ENCODE data around the gene IL17REL. TPM values are rescaled to one million over a fixed set of nuclear protein-coding genes. Genes with fewer than 3 reads are reported as not detected.

IL17REL gene
- polyA plus RNA-seq (2012; ENCODE audit: insufficient read depth, insufficient read length): not detected

DNA sequence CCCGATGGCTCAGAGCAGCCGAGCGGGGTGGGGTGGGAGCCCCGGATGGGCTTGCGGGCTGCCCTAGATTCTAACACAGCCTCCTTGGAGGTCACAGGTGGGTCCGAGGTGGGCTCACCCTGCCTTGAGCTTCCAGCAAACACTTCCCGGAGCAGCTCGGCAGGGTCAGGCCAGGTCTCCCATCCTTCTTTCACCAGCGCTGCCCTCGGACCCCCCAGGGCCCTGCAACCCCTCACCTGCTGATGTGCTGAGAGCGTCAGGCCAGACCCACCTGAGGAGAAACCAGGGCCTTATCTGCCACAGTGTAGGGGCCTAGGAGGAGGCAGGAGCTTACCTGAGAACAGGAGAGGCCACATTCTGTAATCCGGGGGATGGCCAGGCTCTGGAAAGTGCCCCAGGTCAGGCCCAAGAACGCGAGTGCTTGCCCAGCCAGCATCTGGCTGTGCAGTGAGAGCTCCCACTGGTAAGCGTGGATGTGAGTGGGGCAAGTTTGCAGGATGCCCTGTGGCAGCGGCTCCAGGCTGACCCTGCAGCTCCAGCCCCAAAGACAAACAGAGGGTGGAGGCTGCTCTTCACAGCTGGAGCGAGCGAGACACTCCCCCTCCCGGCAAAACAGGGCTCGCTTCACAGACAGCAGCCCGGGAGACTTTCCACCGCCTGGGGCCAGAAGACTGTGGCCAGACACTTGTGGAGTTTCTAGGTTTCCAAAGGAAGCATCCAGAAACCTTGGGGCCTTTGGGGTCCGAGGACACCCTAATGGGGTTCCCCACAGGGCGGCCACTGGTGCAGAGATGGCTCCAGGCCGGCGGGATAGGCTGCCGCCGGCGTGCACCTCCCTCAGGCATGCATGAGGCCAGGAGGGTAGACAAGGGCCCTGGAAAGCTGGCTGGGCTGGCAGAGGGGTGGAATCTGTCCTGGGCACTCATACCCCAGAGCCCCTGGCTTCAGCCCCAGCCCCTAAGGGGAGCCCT is at the start of gene IL17REL:
Gene IL17REL (minus strand): TSS at position 555 of the 971 bp plus-strand sequence. CDS start 119 bp downstream, at position 436.
- DNase-seq (ENCODE audit: low read depth, low spot score): no peak
- no peak within 1 kb of the TSS; the same call in 1 of the 2 replicates for H3K4me3 ChIP-seq (ENCODE audit: low read length)

DNA sequence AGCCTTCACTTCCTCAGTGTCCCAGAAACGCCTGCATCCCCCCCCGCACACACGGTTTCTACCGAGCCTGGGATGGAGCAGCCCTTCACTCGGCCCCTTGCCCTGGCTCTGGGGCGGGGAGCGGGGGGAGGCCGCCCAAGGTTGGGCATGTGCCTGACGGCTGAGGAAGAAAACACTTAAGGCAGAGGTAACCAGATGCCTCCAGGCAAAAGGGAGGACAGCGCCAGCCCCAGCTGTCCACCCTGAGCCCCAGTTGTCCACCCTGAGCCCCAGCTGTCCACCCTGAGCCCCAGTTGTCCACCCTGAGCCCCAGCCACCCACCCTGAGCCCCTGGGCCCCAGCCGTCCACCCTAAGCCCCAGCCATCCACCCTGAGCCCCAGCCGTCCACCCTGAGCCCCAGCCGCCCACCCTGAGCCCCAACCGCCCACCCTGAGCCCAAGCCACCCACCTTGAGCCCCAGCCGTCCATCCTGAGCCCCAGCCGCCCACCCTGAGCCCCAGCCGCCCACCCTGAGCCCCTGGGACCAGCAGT is 49.3 kb upstream of the IL17REL start:
- H3K4me3 ChIP-seq (ENCODE audit: low read length): no peak overlapping the region
- no peak for DNase-seq (ENCODE audit: low read depth, low spot score)

DNA sequence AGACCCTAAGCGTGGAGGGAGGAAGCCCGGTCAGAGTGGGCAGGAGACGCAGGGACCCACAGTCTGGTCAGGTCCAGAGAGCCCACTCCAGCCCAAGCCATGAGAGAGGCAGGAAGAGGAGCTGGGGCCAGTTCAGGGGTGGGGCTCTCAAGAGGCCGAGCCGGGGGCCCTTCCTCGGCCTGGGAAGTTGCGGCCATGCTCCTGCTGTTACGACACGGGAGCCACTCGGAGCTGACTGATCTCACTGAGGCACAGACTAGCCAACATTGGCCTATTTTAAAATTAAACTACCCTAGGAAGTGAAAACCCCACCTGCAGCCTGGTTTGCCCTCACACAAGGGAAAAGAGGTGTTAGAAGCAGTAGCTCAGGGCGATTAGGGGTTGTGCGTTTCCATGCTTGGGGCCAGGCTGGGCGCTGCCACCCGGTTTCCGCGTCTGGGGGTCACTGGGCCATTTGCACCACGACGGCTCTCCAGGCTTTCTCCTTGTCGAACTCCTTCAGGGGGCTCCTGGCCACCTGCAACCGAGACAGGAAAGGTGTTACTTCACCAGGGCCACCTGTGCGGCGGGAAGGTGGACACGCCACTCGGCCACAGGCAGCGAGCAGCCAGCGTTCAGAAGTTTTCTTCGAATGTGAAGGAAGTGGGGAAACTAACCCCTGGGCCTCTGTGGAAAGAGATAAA is 48.7 kb upstream of the IL17REL start:
- no peak for DNase-seq (ENCODE audit: low read depth, low spot score)
- H3K4me3 ChIP-seq (ENCODE audit: low read length): no peak overlapping the region

DNA sequence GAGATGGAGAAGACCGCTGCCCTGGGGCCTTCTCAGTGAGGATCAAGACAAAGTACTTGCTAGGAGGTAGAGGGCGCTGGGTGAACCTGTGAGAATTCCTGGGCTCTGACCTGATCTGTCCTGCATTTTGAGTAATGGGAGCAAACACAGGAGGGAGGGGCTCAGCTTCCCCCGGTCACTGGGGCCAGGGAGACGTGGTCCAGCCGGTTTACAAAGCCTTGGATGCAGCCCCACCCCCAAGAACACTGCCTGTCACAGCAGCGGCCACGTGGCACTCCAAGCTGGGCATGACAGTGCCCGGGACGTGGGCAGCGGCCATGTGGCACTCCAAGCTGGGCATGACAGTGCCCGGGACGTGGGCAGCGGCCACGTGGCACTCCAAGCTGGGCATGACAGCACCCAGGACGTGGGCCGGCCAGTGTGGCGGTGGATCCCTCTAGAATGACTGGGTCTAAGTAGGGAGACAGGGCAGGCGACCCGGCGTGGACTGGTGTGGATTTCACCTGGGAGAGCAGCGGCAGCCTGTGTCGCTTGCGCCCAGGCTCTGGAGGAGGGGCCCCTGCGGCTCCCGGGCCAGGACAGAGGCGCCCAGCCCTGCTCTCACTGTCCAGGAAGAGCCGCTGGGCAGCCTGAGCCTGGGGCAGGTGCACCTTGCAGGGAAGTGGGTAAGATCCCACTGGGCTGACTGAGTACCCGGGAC is 48.0 kb upstream of the IL17REL start:
- no peak overlapping the region for H3K4me3 ChIP-seq (ENCODE audit: low read length)
- no peak for DNase-seq (ENCODE audit: low read depth, low spot score)

DNA sequence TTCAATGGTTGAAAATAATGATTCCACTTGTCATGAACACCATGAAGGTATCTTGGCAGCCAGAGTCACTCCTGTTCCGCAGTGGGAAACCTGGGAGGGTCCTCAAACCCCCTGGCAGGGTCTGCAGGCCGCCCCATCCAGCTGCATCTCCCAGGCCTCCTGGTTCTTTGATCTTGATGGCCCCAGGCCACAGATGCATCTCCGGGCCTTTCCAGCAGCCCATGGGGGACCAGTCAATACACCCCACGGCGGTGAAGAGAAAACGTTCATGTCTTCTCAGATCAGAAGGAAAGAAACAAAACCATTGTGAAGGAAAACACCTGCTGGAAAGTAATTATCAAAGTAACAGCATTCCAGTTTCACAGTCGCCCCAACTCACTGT is 47.3 kb upstream of the IL17REL start:
- no peak for DNase-seq (ENCODE audit: low read depth, low spot score)
- H3K4me3 ChIP-seq (ENCODE audit: low read length): no peak overlapping the region

DNA sequence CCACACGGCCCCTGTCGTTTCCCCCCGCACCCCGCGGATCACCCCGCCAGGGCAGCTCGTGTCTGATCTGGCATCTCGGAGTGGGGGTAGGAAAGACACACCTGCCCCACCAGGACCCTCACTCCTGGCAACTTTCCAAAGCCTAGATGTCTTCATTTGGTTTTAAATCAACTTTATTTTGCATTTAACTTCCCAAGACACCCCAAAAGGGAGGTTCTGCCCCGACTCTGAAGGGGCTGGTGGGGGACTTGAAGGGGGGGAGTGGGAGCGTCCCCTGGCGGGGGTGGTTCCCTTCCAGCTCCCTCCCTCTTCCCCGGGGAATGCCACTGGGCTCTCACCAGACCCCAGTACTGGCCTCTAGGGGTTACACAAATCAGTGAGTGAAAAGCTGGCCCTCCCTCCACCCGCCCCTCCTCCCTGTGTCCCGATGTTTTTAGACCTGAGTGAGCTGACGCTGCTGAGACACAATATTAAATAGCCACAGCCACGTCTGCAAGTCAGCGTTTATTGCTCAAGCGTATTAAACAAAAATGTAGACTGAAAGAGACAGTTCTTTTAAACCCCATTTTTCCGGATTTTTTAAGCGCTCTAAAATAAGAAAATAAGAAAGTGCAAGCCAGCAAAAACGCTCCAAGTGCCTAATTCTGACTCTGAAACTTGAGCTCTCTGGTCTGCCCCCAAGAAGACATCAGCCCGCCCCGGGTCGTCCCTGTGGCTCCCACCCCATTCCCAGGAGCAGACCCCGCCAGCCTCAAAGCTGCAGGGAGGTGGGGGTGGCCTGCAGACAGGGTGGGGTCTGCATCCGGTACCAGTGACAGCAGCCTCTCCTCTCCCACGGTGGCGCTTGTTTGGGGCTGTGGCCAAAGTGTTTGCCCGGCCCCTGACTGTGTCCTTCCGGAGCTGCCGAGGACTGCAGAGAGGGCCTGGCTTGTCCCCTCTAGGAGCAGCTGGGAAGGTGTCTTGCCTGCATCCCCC is 46.6 kb upstream of the IL17REL start:
- no peak for DNase-seq (ENCODE audit: low read depth, low spot score)
- no peak overlapping the region for H3K4me3 ChIP-seq (ENCODE audit: low read length)

DNA sequence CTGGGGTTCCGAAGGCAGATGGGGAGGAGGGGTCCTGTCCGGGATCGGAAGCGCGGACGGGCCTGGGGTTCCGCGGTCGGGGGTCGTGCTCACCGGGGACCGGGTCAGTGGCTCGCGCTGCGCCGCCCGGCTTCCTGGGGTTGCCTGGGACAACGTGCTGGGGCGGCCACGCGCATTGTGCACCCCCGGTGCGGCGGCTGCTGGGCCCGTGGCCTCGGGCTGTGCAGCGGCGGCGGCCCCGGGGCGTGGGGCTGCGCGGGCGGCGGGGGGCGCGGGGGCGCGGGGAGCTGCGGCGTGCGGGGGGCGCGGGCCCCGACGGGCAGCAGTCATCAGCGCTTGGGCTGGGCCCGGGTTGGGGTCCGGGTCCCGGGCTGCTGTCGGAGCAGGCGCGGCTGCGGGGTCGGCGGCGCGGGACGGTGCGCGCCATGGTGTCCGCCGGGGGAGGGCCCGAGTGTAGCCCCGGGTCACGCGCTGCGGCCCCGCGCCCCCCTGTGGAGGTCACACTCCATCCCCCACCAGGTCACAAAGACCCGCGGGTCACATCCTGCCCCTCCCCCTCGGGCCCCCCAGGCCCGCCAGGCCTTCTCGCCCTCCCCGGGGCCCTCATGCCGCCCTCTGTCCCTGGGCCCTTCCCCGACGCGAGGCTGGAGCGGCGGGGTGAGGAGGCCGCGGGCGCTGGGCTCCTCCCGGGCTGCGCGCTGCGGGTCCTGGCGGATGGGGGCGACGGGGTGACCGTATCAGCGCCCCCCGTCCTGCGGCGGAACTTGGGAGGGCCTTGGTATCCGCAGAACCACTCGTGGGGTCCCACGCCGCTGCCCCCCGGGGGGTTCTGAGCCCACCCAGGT is 45.7 kb upstream of the IL17REL start, which contains the start of gene TTLL8:
Gene TTLL8 (minus strand): TSS at position 238 of the 845 bp plus-strand sequence.
- no peak within 1 kb of the TSS for H3K4me3 ChIP-seq (ENCODE audit: low read length)
- DNase-seq (ENCODE audit: low read depth, low spot score): no peak

DNA sequence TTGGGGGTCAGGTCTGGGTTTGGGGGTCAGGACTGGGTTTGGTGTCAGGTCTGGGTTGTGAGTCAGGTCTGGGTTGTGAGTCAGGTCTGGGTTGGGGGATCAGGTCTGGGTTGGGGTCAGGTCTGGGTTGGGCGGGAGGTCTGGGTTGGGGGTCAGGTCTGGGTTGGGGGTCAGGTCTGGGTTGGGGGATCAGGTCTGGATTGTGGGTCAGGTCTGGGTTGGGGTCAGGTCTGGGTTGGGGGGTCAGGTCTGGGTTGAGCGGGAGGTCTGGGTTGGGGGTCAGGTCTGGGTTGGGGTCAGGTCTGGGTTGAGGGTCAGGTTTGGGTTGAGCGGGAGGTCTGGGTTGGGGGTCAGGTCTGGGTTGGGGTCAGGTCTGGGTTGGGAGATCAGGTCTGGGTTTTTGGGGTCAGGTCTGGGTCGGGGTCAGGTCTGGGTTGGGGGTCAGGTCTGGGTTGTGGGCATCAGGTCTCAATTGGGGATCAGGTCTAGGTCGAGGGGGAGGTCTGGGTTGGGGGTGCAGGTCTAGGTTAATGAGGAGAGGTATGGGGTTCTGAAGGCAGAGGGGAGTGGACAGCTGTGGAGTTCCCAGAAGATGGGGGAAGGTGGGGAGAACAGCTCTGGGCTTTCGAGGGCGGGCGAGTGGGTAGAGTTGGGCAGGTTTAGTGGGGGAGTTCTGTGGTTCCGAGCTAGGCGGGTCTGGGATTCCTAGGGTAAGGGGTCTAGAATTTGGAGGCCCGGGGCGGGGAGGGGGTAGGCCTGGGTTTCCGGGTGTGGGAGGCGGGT is 44.9 kb upstream of the IL17REL start:
- no peak for DNase-seq (ENCODE audit: low read depth, low spot score)
- no peak overlapping the region for H3K4me3 ChIP-seq (ENCODE audit: low read length)

DNA sequence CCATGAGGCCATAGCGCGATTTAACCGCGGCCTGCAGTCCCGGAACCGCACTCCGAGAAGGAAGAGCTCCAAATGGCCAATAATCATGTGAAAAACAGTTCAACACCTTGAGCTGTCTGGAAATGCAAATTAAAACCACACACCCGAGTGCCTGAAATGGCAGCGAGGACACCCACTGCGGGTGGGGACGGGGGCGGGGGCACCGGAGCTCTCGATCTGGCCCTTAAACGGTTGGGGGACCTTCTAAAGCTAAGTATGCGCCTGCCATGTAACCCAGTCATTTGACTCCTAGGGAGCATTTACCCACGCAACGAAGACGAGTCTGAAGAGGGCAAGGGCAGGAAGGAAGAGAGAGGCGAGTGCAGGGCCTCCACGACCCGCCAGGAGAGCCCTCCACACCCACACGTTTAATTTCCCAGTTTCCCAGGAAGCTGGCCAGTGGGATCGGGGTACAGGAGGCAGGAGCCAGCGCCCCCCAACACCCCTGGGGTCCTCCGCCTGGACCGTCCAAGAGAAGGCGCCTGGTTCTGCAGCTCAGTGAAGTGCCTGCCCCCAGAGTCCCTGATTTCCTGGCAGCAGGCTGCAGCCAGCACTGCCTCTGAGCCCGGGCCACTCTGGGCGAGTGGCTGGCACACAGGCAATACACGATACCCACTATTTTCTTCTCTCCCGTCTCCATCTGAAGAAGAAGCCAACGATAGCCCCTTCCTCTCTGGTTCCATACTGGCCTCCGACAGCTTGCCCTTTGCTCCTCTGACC is 43.8 kb upstream of the IL17REL start:
- H3K4me3 ChIP-seq (ENCODE audit: low read length): no peak overlapping the region

DNA sequence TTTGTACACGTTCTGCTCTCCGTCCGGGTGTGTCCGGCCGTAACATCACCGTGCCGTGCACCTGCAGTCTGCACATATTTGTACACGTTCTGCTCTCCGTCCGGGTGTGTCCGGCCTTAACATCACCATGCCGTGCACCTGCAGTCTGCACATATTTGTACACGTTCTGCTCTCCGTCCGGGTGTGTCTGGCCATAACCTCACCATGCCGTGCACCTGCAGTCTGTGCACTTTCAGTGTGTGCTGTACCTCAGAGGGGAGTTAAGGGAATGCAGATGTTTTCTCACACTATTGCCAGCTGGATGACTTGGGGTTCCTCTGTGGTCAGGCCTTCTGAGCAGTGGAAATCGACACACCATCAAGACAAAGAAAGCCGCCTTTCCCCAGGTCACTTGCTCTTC is 41.3 kb upstream of the IL17REL start:
- DNase-seq (ENCODE audit: low read depth, low spot score): no peak
- no peak overlapping the region for H3K4me3 ChIP-seq (ENCODE audit: low read length)

More for the DNA sequence above, 43.8 kb upstream of the IL17REL start:
- DNase-seq (ENCODE audit: low read depth, low spot score): no peak

DNA sequence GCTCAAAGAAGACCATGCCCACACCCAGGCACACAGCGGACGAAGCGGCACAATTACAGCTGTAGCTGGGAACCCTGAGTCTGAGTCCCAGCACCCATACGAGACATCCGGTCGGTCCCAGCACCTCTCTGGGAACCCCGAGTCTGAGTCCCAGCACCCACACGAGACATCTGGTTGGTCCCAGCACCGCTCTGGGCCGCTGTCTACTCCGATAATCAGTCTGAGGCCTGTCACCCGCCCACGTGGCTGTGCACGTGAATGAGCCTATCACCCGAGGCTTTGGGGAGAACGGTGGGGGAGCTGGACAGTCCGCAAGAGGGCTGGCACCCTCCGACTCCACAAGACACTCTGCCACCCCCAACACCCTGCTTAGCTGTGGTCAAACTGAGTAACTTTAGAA is 39.4 kb upstream of the IL17REL start:
- no peak overlapping the region for H3K4me3 ChIP-seq (ENCODE audit: low read length)
- DNase-seq (ENCODE audit: low read depth, low spot score): no peak

DNA sequence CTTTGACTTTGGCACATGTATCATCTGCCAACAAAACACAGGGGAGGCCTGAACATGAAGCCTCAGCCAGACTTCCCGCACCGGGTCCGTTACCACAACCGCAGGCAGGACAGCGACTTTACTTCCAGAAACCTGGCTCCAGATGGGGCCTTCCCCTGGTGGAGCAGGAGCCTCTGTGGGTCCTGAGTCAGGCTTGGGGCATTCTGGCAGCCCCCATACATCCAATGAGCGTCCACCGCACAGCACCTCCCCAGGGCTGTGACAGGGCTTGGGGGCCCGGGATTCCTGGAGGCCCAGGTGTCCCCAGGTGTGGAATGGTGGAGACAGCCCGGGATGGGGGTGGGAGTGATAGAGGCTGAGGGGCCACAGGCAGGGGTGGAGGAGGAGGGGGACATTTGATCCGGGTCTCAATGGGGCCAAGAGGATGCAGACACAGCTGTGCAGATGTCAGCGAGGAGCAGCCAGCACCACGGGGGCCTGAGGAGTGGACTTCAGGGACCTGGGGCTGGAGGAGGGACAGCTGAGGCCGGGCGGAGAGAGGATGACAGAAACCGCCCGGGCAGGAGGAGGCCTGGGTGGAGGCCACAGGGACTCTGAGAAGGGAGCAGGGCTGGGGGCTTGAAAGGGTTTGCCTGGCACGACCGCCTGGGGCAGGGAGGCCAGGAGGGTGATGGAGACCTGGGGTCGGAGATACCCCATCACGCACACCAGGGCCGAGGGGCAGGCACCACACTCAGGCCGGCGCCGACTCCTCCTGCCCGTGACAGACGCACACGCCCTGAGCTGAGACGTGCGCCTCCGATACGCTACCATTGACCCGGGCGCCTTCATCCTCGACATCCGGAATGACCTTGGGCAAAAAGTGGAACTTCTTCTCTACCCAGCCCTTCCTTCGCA is 37.0 kb upstream of the IL17REL start:
- DNase-seq (ENCODE audit: low read depth, low spot score): no peak
- no peak overlapping the region for H3K4me3 ChIP-seq (ENCODE audit: low read length)

DNA sequence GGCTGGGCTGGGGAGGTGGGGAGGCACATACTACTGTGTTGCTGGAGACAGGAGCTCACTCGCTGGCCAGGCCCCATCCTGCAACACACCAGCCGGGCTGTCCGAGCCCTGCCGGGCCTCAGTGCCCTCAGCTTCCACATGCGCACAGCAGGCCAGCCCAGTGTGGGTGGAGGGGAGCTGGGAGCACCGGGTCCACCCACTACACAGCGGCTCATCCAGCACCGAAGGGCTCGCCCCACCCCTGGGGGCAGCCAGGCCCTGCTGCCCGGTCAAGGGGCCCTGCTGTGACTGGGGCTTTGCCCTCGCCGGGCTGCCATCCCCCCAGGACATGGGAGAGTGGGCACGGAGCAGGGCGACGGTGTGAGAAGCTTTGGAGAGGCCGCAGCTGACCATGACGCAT is 36.3 kb upstream of the IL17REL start:
- no peak for DNase-seq (ENCODE audit: low read depth, low spot score)
- H3K4me3 ChIP-seq (ENCODE audit: low read length): no peak overlapping the region

DNA sequence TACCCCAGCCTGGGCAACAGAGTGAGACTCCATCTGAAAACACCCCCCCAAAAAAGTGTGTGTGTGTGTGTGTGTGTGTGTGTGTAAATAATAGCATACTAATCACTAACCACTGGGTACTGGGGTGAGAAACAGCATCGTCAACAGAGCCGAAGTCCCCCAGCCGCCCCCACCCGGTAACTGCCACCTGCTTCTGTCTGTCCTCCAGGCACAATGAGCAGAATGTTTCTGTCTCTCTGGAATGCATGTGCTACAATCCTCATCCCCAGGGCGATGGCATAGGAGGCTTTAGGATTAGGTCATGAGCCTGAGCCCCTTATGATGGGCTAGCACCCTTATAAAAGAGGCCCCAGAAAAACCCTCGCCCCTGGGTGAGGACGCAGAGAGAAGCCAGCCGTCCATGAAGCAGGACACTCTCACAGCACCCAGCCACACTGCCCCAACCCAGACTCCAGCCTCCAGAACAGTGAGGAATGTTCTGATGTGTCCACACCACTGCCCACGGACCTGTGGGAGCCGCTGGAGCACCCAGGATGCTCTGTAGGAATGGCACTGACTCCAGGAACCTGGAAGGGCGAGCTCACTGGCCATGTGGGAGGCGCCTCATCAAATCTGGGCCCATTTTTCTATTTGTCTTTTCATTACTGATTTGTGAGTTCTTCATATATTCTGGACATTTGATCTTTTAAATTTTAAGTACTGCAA is 35.6 kb upstream of the IL17REL start:
- DNase-seq (ENCODE audit: low read depth, low spot score): no peak
- H3K4me3 ChIP-seq (ENCODE audit: low read length): no peak overlapping the region

All from Jurkat, Clone E6-1 (cell line).